Measurements from ENCODE around the gene TSEN54. TPM values are rescaled to one million over a fixed set of nuclear protein-coding genes. Genes with fewer than 3 reads are reported as not detected.
A peak's percentile ranks its signal among the peaks of the same experiment; 100 is the strongest.

Gene TSEN54
- total RNA-seq, 6 experiments from 2014 or later, result 8.5 to 13.6 (median 10.2) TPM

DNA sequence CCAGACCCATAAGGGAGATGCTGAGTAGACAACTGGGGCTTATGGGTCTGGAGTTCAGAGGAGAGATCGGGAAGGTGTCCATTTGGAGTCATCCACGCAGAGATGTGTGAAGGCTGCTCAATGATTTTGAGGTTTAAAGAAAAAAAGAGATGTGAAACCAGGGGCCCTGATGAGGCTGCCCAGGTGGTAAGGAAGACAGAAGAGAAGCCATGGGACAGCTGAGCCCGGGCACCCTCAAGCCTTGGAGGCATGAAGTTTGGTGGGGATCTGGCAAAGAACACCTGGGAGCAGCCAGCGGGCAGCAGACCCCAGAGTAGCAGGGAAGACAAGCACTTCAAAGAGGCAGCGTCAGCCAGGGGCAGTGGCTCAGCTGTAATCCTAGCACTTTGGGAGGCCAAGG is 50.5 kb downstream of the TSEN54 start:
- no peak for ATAC-seq
- intact Hi-C loops (cut with DNase I), result no loop called here
- H3K27ac ChIP-seq, result no peak overlapping the region
- H3K27me3 ChIP-seq, result no peaks in the 10 kb centered on the region
- H3K36me3 ChIP-seq, result peaks cover 0 to 57% (median 24%) of the 10 kb centered on the region in 4 donors
- 81% methylated on average over 3 of the region's 5 CpGs for WGBS (ENCODE audit: insufficient coverage, low coverage, low lambda C conversion rate, missing lambda C conversion rate)
- peaks cover 0 to 8% (median 2%) of the 10 kb centered on the region in 4 donors for H3K4me1 ChIP-seq
- H3K9me3 ChIP-seq, result no peaks in the 10 kb centered on the region
- H3K4me3 ChIP-seq, result no peak overlapping the region
- DNase-seq, result no peak
- TF ChIP-seq POLR2A (IDR thresholded peaks at IDR 0.05), result no peak
- TF ChIP-seq, protein P1, sequence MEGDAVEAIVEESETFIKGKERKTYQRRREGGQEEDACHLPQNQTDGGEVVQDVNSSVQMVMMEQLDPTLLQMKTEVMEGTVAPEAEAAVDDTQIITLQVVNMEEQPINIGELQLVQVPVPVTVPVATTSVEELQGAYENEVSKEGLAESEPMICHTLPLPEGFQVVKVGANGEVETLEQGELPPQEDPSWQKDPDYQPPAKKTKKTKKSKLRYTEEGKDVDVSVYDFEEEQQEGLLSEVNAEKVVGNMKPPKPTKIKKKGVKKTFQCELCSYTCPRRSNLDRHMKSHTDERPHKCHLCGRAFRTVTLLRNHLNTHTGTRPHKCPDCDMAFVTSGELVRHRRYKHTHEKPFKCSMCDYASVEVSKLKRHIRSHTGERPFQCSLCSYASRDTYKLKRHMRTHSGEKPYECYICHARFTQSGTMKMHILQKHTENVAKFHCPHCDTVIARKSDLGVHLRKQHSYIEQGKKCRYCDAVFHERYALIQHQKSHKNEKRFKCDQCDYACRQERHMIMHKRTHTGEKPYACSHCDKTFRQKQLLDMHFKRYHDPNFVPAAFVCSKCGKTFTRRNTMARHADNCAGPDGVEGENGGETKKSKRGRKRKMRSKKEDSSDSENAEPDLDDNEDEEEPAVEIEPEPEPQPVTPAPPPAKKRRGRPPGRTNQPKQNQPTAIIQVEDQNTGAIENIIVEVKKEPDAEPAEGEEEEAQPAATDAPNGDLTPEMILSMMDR (IDR thresholded peaks at IDR 0.05), result no peak

DNA sequence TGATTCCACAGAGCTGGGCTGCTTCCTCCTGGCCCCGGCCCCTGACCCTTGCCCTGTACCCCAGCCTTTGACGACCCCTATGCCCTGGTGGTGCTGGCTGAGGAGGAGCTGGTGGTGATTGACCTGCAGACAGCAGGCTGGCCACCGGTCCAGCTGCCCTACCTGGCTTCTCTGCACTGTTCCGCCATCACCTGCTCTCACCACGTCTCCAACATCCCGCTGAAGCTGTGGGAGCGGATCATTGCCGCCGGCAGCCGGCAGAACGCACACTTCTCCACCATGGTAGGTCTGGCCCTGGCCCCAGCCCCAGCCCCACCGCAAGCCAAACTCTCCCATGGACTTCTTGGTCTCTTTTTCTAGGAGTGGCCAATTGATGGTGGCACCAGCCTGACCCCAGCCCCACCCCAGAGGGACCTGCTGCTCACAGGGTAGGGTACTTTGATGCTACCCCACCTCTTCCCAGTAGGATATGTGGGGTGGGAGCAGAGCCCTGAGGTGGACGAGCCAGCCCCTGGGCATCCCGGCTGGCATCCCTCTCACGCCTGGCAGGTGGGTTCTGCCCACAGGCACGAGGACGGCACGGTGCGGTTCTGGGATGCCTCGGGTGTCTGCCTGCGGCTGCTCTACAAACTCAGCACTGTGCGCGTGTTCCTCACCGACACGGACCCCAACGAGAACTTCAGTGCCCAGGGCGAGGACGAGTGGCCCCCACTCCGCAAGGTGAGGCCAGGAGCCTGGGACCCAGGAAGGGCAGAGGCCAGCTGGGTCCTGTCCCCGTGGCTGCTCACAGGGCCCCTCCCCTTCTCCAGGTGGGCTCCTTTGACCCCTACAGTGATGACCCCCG is 52.3 kb downstream of the TSEN54 start:
- ATAC-seq (no peak), DNase-seq (peak in 1 of 3 donors; percentile 23)
- no peak for TF ChIP-seq POLR2A (IDR thresholded peaks at IDR 0.05)
- TF ChIP-seq, protein P1 (IDR thresholded peaks at IDR 0.05), result no peak
- no peaks in the 10 kb centered on the region for H3K9me3 ChIP-seq
- peaks cover 0 to 54% (median 23%) of the 10 kb centered on the region in 4 donors for H3K36me3 ChIP-seq
- H3K27me3 ChIP-seq, result no peaks in the 10 kb centered on the region
- no peaks in the 10 kb centered on the region for H3K4me1 ChIP-seq
- intact Hi-C loops (cut with DNase I), result no loop called here
- H3K4me3 ChIP-seq, result no peak overlapping the region
- 96% methylated on average over 10 of the region's 31 CpGs for WGBS (ENCODE audit: insufficient coverage, low coverage, low lambda C conversion rate, missing lambda C conversion rate)
- no peak overlapping the region for H3K27ac ChIP-seq

DNA sequence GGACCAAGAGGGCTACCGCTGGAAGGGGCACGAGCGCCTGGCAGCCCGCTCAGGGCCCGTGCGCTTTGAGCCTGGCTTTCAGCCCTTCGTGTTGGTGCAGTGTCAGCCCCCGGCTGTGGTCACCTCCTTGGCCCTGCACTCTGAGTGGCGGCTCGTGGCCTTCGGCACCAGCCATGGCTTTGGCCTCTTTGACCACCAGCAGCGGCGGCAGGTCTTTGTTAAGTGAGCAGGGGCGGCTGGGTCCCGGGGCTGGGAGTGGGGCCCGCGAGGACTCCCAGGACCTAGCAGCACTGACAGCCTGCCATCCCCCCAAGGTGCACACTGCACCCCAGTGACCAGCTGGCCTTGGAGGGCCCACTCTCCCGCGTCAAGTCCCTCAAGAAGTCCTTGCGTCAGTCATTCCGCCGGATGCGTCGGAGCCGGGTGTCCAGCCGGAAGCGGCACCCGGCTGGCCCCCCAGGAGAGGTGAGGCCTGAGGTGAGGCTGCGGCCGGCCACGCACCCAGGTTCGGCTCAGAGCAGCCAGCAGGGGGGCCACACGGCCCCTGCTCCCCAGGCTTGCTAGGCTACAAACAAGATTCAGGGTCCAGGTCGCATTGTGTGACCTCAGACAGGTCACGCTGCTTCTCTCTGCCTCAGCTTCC is 53.8 kb downstream of the TSEN54 start:
- ATAC-seq (no peak), DNase-seq (peak in 1 of 3 donors; percentile 18)
- Histone ChIP-seq H3K4me3 (no peak overlapping the region), H3K27me3 (no peaks in the 10 kb centered on the region), H3K4me1 (no peaks in the 10 kb centered on the region), H3K27ac (no peak overlapping the region), H3K36me3 (peaks cover 0 to 41% (median 16%) of the 10 kb centered on the region in 4 donors), H3K9me3 (no peaks in the 10 kb centered on the region)
- intact Hi-C loops (cut with DNase I), result no loop called here
- WGBS (ENCODE audit: insufficient coverage, low coverage, low lambda C conversion rate, missing lambda C conversion rate), result 88% methylated on average over 3 of the region's 35 CpGs
- TF ChIP-seq, protein P1 (IDR thresholded peaks at IDR 0.05), result no peak
- TF ChIP-seq POLR2A (IDR thresholded peaks at IDR 0.05), result no peak

DNA sequence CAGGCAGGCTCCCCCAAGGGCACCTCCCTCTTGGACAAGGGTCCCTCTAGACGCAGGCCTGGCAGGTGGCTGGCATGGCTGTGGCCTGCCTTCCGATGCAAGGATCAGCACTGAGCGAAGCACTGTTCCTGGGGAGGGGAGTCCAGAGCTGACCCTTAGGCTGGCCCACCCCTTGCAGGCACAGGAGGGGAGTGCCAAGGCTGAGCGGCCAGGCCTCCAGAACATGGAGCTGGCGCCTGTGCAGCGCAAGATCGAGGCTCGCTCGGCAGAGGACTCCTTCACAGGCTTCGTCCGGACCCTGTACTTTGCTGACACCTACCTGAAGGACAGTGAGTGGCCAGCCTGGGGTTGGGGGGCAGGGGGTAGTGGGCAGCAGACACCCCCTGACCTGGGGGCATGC is 54.4 kb downstream of the TSEN54 start:
- WGBS (ENCODE audit: insufficient coverage, low coverage, low lambda C conversion rate, missing lambda C conversion rate), result no CpG with 5 or more reads among the region's 11 CpGs
- Histone ChIP-seq H3K9me3 (no peaks in the 10 kb centered on the region), H3K27ac (peak overlapping the region in 1 of 3 donors; percentile 23), H3K4me3 (no peak overlapping the region), H3K27me3 (no peaks in the 10 kb centered on the region), H3K4me1 (no peaks in the 10 kb centered on the region), H3K36me3 (peaks cover 0 to 38% (median 13%) of the 10 kb centered on the region in 4 donors)
- intact Hi-C loops (cut with DNase I), result no loop called here
- DNase-seq (peak in 1 of 3 donors; percentile 24), ATAC-seq (no peak)
- TF ChIP-seq, protein P1 (IDR thresholded peaks at IDR 0.05), result no peak
- TF ChIP-seq POLR2A (IDR thresholded peaks at IDR 0.05), result no peak
